GM12892 (cell line): ENCODE data around the gene KIF26A.

ENCODE experiments used
- DNase-seq: peaks from one replicate; pipeline ENCODE4 v3.0.0; 2011; ENCODE audit not compliant: insufficient read length
- FAIRE-seq: peaks from 2 replicates; lab custom pipeline; 2011; peaks lifted over from hg19 to GRCh38; lab: Jason Lieb, UNC
- POLR2A ChIP-seq: IDR thresholded peaks from 2 replicates; pipeline ENCODE4 v1.6.1; 2011; ENCODE audit warnings: low read depth, low read length, control low read depth
- POLR2AphosphoS5 ChIP-seq: IDR thresholded peaks from 2 replicates; pipeline ENCODE4 v1.6.1; 2011; ENCODE audit warnings: low read depth, low read length, control low read depth
- TAF1 ChIP-seq: IDR thresholded peaks from 2 replicates; pipeline ENCODE4 v1.6.1; 2011; ENCODE audit warnings: low read depth, mild to moderate bottlenecking, control low read depth, low read length, borderline replicate concordance

The KIF26A gene

DNA sequence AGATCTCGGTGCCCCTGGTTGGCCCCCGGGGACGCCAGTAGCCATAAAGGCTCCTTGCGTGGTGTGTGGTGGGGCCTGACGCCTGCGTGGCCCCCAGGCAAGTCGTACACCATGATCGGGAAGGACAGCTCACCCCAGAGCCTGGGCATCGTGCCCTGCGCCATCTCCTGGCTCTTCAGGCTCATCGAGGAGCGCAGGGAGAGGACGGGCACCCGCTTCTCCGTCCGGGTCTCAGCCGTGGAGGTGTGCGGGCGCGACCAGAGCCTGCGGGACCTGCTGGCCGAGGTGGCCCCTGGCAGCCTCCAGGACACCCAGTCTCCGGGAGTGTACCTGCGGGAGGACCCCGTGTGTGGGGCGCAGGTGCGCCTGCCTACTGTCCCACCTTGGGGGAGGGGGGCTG, 34.5 kb downstream of the KIF26A start:
- TF ChIP-seq TAF1 (no peak), POLR2AphosphoS5 (no peak), POLR2A (no peak)
- DNase-seq (no peak), FAIRE-seq (no peak)

DNA sequence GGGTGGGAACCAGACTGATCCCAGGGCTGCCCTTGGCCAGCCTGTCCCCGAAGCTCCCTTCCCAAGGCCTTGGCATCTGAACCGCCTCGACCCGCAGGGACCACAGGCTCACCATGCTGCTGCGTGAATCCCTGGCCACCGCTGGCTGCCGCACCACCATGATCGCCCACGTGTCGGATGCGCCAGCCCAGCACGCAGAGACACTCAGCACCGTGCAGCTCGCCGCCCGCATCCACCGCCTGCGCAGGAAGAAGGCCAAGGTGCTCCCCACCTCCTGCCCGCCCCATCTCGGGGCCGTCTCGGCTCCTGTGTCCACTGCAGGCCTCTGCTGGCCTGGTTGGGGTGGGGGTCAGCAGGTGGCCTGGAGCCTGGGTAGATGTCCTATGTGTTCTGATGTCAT, 35.7 kb downstream of the KIF26A start:
- no peak for DNase-seq
- FAIRE-seq = no peak
- no peak for TF ChIP-seq POLR2A
- TF ChIP-seq TAF1 = no peak
- TF ChIP-seq POLR2AphosphoS5 = no peak

GRCh38 chr14:104175041-104175440, 36.7 kb downstream of the KIF26A start:
- DNase-seq = no peak
- no peak for FAIRE-seq
- TF ChIP-seq TAF1 = no peak
- TF ChIP-seq POLR2A = no peak
- no peak for TF ChIP-seq POLR2AphosphoS5

GRCh38 chr14:104175811-104176210, 37.4 kb downstream of the KIF26A start:
- TF ChIP-seq POLR2A (no peak), TAF1 (no peak), POLR2AphosphoS5 (no peak)

GRCh38 chr14:104176611-104177010, 38.2 kb downstream of the KIF26A start:
- no peak for DNase-seq
- TF ChIP-seq POLR2A (no peak), TAF1 (no peak), POLR2AphosphoS5 (no peak)
- FAIRE-seq = no peak

More at GRCh38 chr14:104175811-104176210, 37.4 kb downstream of the KIF26A start:
- no peak for FAIRE-seq
- no peak for DNase-seq

DNA sequence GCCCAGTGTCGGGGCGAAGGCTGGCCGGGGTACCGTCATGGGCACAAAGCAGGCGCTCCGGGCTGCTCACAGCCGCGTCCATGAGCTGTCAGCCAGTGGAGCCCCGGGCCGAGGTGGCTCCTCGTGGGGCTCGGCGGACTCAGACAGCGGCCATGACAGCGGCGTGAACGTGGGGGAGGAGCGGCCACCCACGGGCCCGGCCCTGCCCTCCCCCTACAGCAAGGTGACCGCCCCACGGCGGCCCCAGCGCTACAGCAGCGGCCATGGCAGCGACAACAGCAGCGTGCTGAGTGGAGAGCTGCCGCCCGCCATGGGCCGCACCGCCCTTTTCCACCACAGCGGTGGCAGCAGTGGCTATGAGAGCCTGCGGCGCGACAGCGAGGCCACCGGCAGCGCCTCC, 39.0 kb downstream of the KIF26A start:
- FAIRE-seq (no peak), DNase-seq (no peak)
- TF ChIP-seq POLR2A (no peak), POLR2AphosphoS5 (no peak), TAF1 (no peak)

DNA sequence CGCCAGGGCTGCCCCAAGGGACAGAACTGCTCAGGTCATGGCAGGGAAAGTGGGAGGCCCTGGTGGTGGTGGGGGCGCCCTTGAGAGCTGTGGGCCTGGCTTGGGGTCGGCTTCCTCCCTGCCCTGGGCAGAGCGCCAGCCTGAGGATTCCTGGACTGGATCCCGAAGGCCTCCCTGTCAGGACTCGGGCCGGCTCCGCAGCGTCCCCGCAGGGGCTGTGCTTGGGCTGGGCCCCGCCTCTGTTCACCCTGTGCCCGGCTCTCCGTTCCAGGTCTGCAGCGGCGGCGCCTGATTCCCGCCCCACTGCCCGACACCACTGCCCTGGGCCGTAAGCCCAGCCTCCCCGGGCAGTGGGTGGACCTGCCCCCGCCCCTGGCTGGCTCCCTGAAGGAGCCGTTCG, 39.9 kb downstream of the KIF26A start:
- TF ChIP-seq POLR2A (no peak), TAF1 (no peak), POLR2AphosphoS5 (no peak)
- FAIRE-seq (no peak), DNase-seq (no peak)

DNA sequence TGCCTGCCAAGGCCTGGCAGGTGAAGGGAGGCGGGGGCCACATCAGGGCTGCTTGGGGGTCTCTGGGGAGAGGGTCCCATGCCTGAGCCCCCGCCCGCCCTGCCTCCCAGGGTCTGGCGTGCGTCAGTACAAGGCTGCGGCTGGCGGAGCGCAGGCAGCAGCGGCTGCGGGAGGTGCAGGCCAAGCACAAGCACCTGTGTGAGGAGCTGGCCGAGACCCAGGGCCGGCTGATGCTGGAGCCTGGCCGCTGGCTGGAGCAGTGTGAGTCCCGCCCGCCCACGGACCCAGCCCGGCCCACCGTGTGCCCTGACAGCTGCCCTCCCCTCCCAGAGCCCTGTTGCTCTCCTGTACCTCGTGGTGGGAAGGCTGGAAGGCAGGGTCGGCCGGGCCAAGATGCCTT, 40.7 kb downstream of the KIF26A start:
- FAIRE-seq (no peak), DNase-seq (no peak)
- TF ChIP-seq TAF1 = no peak
- no peak for TF ChIP-seq POLR2A
- TF ChIP-seq POLR2AphosphoS5 = no peak

DNA sequence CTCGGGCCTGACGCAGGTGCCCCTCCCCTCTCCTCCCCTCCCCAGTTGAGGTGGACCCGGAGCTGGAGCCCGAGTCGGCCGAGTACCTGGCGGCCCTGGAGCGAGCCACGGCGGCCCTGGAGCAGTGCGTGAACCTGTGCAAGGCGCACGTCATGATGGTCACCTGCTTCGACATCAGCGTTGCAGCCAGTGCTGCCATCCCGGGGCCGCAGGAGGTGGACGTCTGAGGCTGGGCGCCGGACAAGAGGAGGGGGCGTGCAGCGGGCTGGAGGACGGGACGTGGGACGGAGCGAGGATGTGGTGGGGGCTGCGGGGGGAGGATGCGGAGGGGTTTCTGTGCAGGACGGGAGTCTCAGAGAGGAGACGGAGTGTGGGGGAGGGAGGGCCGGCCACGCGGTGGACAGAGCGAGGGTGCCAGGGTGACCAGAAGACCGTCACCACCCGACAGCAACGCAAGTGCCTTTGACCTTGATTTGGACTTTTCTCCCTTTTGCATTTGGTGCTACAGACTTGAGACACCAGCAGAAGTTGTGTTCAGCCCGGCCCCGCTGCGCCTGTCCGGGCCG, 41.3 kb downstream of the KIF26A start:
- DNase-seq = no peak
- no peak for FAIRE-seq
- TF ChIP-seq POLR2A = no peak
- TF ChIP-seq TAF1 = no peak
- TF ChIP-seq POLR2AphosphoS5 = no peak

GRCh38 chr14:104180561-104181165, 42.3 kb downstream of the KIF26A start:
- TF ChIP-seq POLR2A (no peak), POLR2AphosphoS5 (no peak), TAF1 (no peak)
- FAIRE-seq (no peak), DNase-seq (no peak)

GRCh38 chr14:104181761-104182530, 43.6 kb downstream of the KIF26A start:
- TF ChIP-seq TAF1 = no peak
- no peak for TF ChIP-seq POLR2A
- TF ChIP-seq POLR2AphosphoS5 = no peak
- FAIRE-seq (no peak), DNase-seq (no peak)

GRCh38 chr14:104182857-104183425, 44.6 kb downstream of the KIF26A start:
- no peak for FAIRE-seq
- no peak for DNase-seq
- TF ChIP-seq POLR2AphosphoS5 = no peak
- no peak for TF ChIP-seq POLR2A
